ENCODE results near the gene NAALADL1.

GRCh38 chr11:65089621-65090020 is 31.3 kb upstream of the NAALADL1 start:
- no peak for TF ChIP-seq EZH2 (IDR thresholded peaks at IDR 0.05; ENCODE audit: borderline replicate concordance, low read depth, low read length, poor library complexity, severe bottlenecking)
- TF ChIP-seq CTCF (conservative IDR thresholded peaks at IDR 0.05; ENCODE audit: low read depth, low read length), result no peak
